ENCODE results near the gene LUC7L2. TPM values are rescaled to one million over a fixed set of nuclear protein-coding genes. Genes with fewer than 3 reads are reported as not detected.

The LUC7L2 gene
- total and polyA plus RNA-seq, 8 donors = 67.2 to 188 (median 167) TPM

GRCh38 chr7:139360948-139361307 lies 1.2 kb downstream of the LUC7L2 start:
- TF ChIP-seq, protein P1, sequence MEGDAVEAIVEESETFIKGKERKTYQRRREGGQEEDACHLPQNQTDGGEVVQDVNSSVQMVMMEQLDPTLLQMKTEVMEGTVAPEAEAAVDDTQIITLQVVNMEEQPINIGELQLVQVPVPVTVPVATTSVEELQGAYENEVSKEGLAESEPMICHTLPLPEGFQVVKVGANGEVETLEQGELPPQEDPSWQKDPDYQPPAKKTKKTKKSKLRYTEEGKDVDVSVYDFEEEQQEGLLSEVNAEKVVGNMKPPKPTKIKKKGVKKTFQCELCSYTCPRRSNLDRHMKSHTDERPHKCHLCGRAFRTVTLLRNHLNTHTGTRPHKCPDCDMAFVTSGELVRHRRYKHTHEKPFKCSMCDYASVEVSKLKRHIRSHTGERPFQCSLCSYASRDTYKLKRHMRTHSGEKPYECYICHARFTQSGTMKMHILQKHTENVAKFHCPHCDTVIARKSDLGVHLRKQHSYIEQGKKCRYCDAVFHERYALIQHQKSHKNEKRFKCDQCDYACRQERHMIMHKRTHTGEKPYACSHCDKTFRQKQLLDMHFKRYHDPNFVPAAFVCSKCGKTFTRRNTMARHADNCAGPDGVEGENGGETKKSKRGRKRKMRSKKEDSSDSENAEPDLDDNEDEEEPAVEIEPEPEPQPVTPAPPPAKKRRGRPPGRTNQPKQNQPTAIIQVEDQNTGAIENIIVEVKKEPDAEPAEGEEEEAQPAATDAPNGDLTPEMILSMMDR (IDR thresholded peaks at IDR 0.05) = no peak
- ATAC-seq (no peak), DNase-seq (no peak)
- intact Hi-C loops (cut with DNase I) = no loop called here
- peak overlapping the region; percentile 99 to 100 for H3K27ac ChIP-seq
- no peaks in the 10 kb centered on the region for H3K27me3 ChIP-seq
- H3K9me3 ChIP-seq = no peaks in the 10 kb centered on the region
- H3K4me3 ChIP-seq = peak overlapping the region; percentile 72 to 91
- H3K4me1 ChIP-seq = peaks cover 6 to 44% of the 10 kb centered on the region in 2 donors
- H3K36me3 ChIP-seq = peaks cover 0 to 6% of the 10 kb centered on the region in 2 donors

DNA sequence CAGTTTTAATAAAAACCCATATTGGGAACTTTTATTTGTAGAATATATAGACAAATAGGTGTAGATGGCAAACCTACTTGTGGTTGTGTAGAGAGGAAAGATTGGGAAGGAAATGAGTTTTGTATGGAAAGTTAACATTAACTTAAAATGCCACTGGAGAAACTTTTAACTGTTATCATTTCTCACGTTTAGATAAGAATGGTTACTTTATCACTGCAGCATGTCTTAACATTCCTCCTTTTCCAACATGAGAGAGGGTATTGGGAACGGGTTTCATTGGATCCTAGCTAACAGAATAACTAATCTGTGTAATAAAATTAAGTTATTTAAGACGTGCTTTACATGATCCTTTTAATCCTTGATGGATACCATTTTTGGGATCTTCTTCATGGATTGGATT lies 1.8 kb downstream of the LUC7L2 start:
- ATAC-seq = no peak
- TF ChIP-seq, protein P1 (IDR thresholded peaks at IDR 0.05) = no peak

GRCh38 chr7:139362302-139362701 lies 2.6 kb downstream of the LUC7L2 start:
- ATAC-seq (no peak), DNase-seq (no peak)
- Histone ChIP-seq H3K36me3 (peaks cover 0 to 16% of the 10 kb centered on the region in 2 donors), H3K27ac (no peak overlapping the region), H3K27me3 (no peaks in the 10 kb centered on the region), H3K4me3 (no peak overlapping the region), H3K4me1 (peaks cover 6 to 46% of the 10 kb centered on the region in 2 donors), H3K9me3 (no peaks in the 10 kb centered on the region)
- intact Hi-C loops (cut with DNase I) = no loop called here
- TF ChIP-seq, protein P1 (IDR thresholded peaks at IDR 0.05) = no peak

More for the DNA sequence above, 1.8 kb downstream of the LUC7L2 start:
- Histone ChIP-seq H3K9me3 (no peaks in the 10 kb centered on the region), H3K4me1 (peaks cover 6 to 46% of the 10 kb centered on the region in 2 donors), H3K27ac (no peak overlapping the region), H3K36me3 (peaks cover 0 to 12% of the 10 kb centered on the region in 2 donors), H3K27me3 (no peaks in the 10 kb centered on the region), H3K4me3 (peak overlapping the region; percentile 72 to 91)
- intact Hi-C loops (cut with DNase I) = no loop called here
- no peak for DNase-seq

DNA sequence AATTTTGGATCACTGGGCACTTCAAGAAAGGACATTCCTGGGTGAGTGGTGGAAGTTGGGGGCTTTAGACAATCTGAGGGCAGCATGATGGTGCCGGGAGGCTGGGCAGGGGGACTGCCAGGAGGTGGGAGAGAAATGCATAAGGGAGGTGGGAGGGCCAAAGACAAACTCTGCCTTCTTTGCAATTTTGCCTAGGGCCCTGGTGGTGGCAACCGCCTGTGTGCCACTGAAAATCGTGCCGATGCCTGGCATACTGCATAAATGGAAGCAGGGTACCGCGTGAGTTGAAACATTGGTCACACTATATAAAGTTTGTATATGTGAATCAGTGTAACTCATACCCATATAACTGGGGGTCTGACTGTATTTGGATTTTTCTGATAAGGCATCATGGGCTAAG lies 3.3 kb downstream of the LUC7L2 start:
- Histone ChIP-seq H3K27me3 (no peaks in the 10 kb centered on the region), H3K4me3 (no peak overlapping the region), H3K4me1 (peaks cover 6 to 47% of the 10 kb centered on the region in 2 donors), H3K27ac (no peak overlapping the region), H3K9me3 (no peaks in the 10 kb centered on the region), H3K36me3 (peaks cover 0 to 22% of the 10 kb centered on the region in 2 donors)
- intact Hi-C loops (cut with DNase I) = no loop called here
- DNase-seq (no peak), ATAC-seq (no peak)
- TF ChIP-seq, protein P1 (IDR thresholded peaks at IDR 0.05) = no peak

DNA sequence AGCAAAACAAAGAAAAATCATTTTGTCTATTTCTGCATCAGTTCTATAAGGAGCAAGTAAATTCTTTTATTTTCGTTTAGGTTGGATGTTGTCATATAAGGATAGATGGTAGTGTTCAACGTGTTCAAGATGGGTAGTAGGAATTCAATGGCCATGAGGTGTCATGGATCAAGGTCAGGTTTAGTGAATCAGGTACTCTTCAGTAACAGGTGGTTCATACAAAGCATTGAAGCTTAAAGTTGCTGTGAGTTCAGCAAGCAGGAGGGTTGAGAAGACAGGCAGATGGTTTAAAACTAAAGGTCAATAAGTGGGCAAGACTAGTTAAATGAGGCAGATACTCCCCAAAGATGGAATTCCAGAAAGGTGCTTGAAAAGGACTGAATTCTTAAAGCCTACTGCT lies 5.6 kb downstream of the LUC7L2 start:
- TF ChIP-seq, protein P1 (IDR thresholded peaks at IDR 0.05) = no peak
- Histone ChIP-seq H3K4me3 (no peak overlapping the region), H3K36me3 (peaks cover 0 to 24% of the 10 kb centered on the region in 2 donors), H3K4me1 (peaks cover 6 to 55% of the 10 kb centered on the region in 2 donors), H3K27ac (no peak overlapping the region), H3K27me3 (no peaks in the 10 kb centered on the region), H3K9me3 (no peaks in the 10 kb centered on the region)
- intact Hi-C loops (cut with DNase I) = no loop called here
- no peak for DNase-seq
- no peak for ATAC-seq
